ENCODE measurements around the gene SCUBE1. TPM values are rescaled to one million over a fixed set of nuclear protein-coding genes. Genes with fewer than 3 reads are reported as not detected.

SCUBE1 gene
- total and polyA plus RNA-seq, 4 donors, result 1.6 to 7.9 (median 5.0) TPM

DNA sequence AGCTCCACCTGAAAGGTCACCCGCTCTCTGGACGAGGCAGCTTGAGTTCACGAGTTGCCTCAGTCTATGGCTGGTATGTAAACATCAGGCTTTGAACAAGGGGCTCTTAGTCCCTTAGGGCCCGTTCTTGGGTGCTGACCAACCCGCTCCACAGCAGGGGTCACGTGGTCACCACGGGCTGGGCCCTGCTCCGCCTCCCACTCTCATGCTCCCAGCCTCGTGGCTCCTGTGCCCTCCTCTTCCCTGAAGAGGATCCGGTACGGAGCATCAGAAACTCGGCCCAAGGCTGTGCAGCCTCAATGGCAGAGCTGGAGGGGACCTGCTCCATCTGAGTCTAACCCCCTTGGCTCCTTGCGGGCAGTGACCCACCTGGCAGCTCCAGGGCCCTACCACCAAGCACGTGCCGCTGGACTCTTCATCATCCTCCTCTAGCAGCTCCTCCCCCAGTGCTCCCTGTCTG lies 102.0 kb downstream of the SCUBE1 start:
- Histone ChIP-seq H3K36me3 (ENCODE audit: control insufficient read depth in 4 of 4, insufficient read depth in 4 of 4, low read length in 4 of 4) (no peaks in the 10 kb centered on the region), H3K4me1 (ENCODE audit: control insufficient read depth in 5 of 5, insufficient read depth in 5 of 5, low read length in 5 of 5) (peaks cover 0 to 45% (median 17%) of the 10 kb centered on the region in 5 donors), H3K9ac (ENCODE audit: insufficient read depth in 1 of 2, low read length in 2 of 2) (no peak overlapping the region), H3K27me3 (ENCODE audit: control insufficient read depth in 3 of 3, insufficient read depth in 3 of 3, low read length in 2 of 3) (no peaks in the 10 kb centered on the region), H3K9me3 (ENCODE audit: control insufficient read depth in 4 of 4, insufficient read depth in 3 of 4, low read length in 3 of 4) (no peaks in the 10 kb centered on the region), H3K27ac (ENCODE audit: low read depth in 1 of 2, low read length in 1 of 2) (no peak overlapping the region), H3K4me3 (no peak overlapping the region)
- ATAC-seq (ENCODE audit: insufficient read depth, low FRiP score), result no peak
- TF ChIP-seq, protein P1, sequence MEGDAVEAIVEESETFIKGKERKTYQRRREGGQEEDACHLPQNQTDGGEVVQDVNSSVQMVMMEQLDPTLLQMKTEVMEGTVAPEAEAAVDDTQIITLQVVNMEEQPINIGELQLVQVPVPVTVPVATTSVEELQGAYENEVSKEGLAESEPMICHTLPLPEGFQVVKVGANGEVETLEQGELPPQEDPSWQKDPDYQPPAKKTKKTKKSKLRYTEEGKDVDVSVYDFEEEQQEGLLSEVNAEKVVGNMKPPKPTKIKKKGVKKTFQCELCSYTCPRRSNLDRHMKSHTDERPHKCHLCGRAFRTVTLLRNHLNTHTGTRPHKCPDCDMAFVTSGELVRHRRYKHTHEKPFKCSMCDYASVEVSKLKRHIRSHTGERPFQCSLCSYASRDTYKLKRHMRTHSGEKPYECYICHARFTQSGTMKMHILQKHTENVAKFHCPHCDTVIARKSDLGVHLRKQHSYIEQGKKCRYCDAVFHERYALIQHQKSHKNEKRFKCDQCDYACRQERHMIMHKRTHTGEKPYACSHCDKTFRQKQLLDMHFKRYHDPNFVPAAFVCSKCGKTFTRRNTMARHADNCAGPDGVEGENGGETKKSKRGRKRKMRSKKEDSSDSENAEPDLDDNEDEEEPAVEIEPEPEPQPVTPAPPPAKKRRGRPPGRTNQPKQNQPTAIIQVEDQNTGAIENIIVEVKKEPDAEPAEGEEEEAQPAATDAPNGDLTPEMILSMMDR (IDR thresholded peaks at IDR 0.05; ENCODE audit: control extremely low read depth, extremely low read depth), result no peak
- DNase-seq, result peak in 1 of 3 donors; percentile 69
- 67 to 86% methylated on average over 15 of the region's 15 CpGs for WGBS, 2 donors

DNA sequence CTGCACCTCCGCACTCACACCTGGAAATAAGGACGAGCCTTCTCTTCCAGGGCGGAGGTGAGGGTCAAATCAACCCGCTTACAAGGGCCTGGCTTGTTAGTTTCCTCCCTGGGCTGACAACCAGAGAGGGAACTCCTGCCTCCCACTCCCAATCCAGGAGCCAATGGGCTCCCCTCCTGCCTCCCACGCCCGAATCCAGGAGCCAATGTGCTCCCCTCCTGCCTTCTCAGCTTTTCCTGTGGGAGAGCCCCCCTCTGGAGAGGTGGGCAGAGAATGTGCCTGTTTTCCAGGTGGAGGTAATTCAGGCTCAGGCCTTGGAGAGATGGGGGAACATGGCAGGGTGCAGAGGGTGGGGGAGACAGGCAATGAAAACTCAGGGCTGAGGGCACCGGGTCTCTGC lies 102.6 kb downstream of the SCUBE1 start:
- 89 to 93% methylated on average over 7 of the region's 7 CpGs for WGBS, 2 donors
- H3K9me3 ChIP-seq (ENCODE audit: control insufficient read depth in 4 of 4, insufficient read depth in 3 of 4, low read length in 3 of 4), result no peaks in the 10 kb centered on the region
- no peaks in the 10 kb centered on the region for H3K36me3 ChIP-seq (ENCODE audit: control insufficient read depth in 4 of 4, insufficient read depth in 4 of 4, low read length in 4 of 4)
- ATAC-seq (ENCODE audit: insufficient read depth, low FRiP score), result no peak
- TF ChIP-seq, protein P1 (IDR thresholded peaks at IDR 0.05; ENCODE audit: control extremely low read depth, extremely low read depth), result no peak
- peaks cover 0 to 45% (median 17%) of the 10 kb centered on the region in 5 donors for H3K4me1 ChIP-seq (ENCODE audit: control insufficient read depth in 5 of 5, insufficient read depth in 5 of 5, low read length in 5 of 5)
- no peak overlapping the region for H3K9ac ChIP-seq (ENCODE audit: insufficient read depth in 1 of 2, low read length in 2 of 2)
- H3K27ac ChIP-seq (ENCODE audit: low read depth in 1 of 2, low read length in 1 of 2), result no peak overlapping the region
- H3K27me3 ChIP-seq (ENCODE audit: control insufficient read depth in 3 of 3, insufficient read depth in 3 of 3, low read length in 2 of 3), result no peaks in the 10 kb centered on the region
- H3K4me3 ChIP-seq, result no peak overlapping the region
- DNase-seq, result no peak

DNA sequence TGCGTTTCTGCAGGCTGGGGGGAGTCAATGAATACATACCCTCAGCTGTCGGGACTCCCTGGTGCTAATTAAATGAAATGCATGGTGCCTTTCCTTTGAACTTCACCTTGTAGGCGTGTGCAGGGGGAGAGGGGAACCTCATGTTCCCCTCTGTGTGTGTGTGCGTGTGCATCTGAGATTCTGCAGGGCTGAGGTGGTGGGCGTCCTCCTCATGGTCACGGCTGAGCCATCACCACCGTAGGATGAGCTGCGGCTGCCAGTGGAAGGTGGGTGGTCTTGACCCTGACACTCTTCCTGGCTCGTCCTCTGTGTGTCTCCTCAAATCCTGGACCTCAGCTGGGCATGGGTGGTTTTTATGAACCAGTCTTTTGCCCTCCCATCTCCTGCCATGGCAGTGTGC lies 103.2 kb downstream of the SCUBE1 start:
- peaks cover 0 to 45% (median 17%) of the 10 kb centered on the region in 5 donors for H3K4me1 ChIP-seq (ENCODE audit: control insufficient read depth in 5 of 5, insufficient read depth in 5 of 5, low read length in 5 of 5)
- H3K27me3 ChIP-seq (ENCODE audit: control insufficient read depth in 3 of 3, insufficient read depth in 3 of 3, low read length in 2 of 3), result no peaks in the 10 kb centered on the region
- H3K9me3 ChIP-seq (ENCODE audit: control insufficient read depth in 4 of 4, insufficient read depth in 3 of 4, low read length in 3 of 4), result no peaks in the 10 kb centered on the region
- no peak overlapping the region for H3K27ac ChIP-seq (ENCODE audit: low read depth in 1 of 2, low read length in 1 of 2)
- no peaks in the 10 kb centered on the region for H3K36me3 ChIP-seq (ENCODE audit: control insufficient read depth in 4 of 4, insufficient read depth in 4 of 4, low read length in 4 of 4)
- H3K9ac ChIP-seq (ENCODE audit: insufficient read depth in 1 of 2, low read length in 2 of 2), result no peak overlapping the region
- TF ChIP-seq, protein P1 (IDR thresholded peaks at IDR 0.05; ENCODE audit: control extremely low read depth, extremely low read depth), result no peak
- no peak for DNase-seq
- 81 to 85% methylated on average over 9 of the region's 9 CpGs for WGBS, 2 donors
- no peak overlapping the region for H3K4me3 ChIP-seq
- no peak for ATAC-seq (ENCODE audit: insufficient read depth, low FRiP score)

DNA sequence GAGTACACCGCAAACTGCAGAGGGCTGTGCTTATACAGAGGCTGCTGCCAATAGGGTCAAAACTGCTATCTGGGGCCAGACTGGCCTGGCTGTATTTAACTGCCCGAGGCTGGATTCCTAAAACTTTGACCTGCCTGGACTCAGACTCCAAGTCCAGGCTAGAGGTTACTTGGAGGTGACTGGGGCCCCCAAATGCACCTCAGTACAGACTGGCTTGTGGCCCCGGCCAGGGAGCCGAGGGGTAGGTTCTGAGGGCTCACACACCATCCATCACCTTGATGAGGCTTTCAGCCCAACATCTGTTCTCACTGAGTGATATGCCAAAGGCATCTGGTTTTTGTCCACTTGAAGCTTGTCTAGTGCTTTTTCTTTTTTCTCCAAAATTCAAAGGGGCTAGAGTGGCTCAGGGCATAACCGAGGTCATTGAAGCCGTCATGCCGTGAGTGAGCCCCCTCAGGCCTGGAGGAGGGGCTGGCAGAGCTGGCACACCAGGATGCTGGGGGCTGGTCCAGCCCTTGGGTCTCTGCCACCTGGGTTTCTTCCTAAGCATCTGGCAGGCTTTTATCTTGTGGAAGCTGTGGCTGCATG lies 103.9 kb downstream of the SCUBE1 start:
- WGBS, 2 donors, result 53 to 63% methylated on average over 7 of the region's 7 CpGs
- no peak for ATAC-seq (ENCODE audit: insufficient read depth, low FRiP score)
- DNase-seq, result peak; percentile 58 to 83 (median 81)
- Histone ChIP-seq H3K4me1 (ENCODE audit: control insufficient read depth in 5 of 5, insufficient read depth in 5 of 5, low read length in 5 of 5) (peaks cover 0 to 45% (median 17%) of the 10 kb centered on the region in 5 donors), H3K9me3 (ENCODE audit: control insufficient read depth in 4 of 4, insufficient read depth in 3 of 4, low read length in 3 of 4) (no peaks in the 10 kb centered on the region), H3K27ac (ENCODE audit: low read depth in 1 of 2, low read length in 1 of 2) (no peak overlapping the region), H3K9ac (ENCODE audit: insufficient read depth in 1 of 2, low read length in 2 of 2) (no peak overlapping the region), H3K36me3 (ENCODE audit: control insufficient read depth in 4 of 4, insufficient read depth in 4 of 4, low read length in 4 of 4) (no peaks in the 10 kb centered on the region), H3K4me3 (no peak overlapping the region), H3K27me3 (ENCODE audit: control insufficient read depth in 3 of 3, insufficient read depth in 3 of 3, low read length in 2 of 3) (no peaks in the 10 kb centered on the region)
- TF ChIP-seq, protein P1 (IDR thresholded peaks at IDR 0.05; ENCODE audit: control extremely low read depth, extremely low read depth), result no peak
